SK-N-SH (cell line): Measurements from ENCODE around the gene KCNS1. TPM values are rescaled to one million over a fixed set of nuclear protein-coding genes. Genes with fewer than 3 reads are reported as not detected.

ENCODE experiments used
- CTCF ChIA-PET: fragments of 300-600, 350-600 bp; formaldehyde crosslinking; extraction: SDS; loops from one replicate; lab custom pipeline; 2021; lab: Yijun Ruan, JAX
- POLR2A ChIA-PET: fragments of 350-600 bp; sonication (Branson Sonifier 250); formaldehyde crosslinking; extraction: SDS; loops from one replicate; lab custom pipeline; 2020; ENCODE audit warnings: antibody characterized with exemption, inconsistent platforms; lab: Yijun Ruan, JAX
- DNase-seq: peaks from one replicate; pipeline ENCODE4 v3.0.0; 2012
- H2AFZ ChIP-seq: fragments of 200-600 bp; sonication (generic); 2 replicates; pipeline ENCODE4 v1.8.1; 2016; ENCODE audit warnings: antibody characterized with exemption, mild to moderate bottlenecking, low read depth
- H3F3A ChIP-seq: fragments of 200-600 bp; sonication (generic); replicated peaks from 2 replicates; pipeline ENCODE3; 2016; ENCODE audit warnings: antibody characterized with exemption, mild to moderate bottlenecking; ENCODE audit not compliant: insufficient read depth
- H3K27ac ChIP-seq, 2 experiments: fragments of 200-500 bp in 1 of 2; fragments of 200-600 bp in 1 of 2; sonication (Bioruptor generic) in 1 of 2; sonication (generic), shearing (Covaris generic) in 1 of 2; 2 replicates each; pipeline versions ENCODE4 v1.5.1 to v1.6.1; 2014 to 2016; ENCODE audit warnings: low read depth in 2 of 2, inconsistent platforms in 1 of 2, low read length in 1 of 2, mild to moderate bottlenecking in 1 of 2, mixed read lengths in 1 of 2
- H3K27me3 ChIP-seq: fragments of 200-600 bp; sonication (generic), shearing (Covaris generic); 2 replicates; pipeline ENCODE4 v1.6.1; 2016; ENCODE audit warnings: mixed run types; ENCODE audit not compliant: insufficient read depth
- H3K36me3 ChIP-seq, 2 experiments: fragments of 200-500 bp in 1 of 2; fragments of 200-600 bp in 1 of 2; sonication (Bioruptor generic) in 1 of 2; sonication (generic) in 1 of 2; replicated peaks in 1 of 2; 2 replicates each; pipeline versions ENCODE3 to v1.5.1; 2014 to 2016; ENCODE audit warnings: low read length in 1 of 2, mild to moderate bottlenecking in 1 of 2; ENCODE audit not compliant: insufficient read depth in 2 of 2, control insufficient read depth in 1 of 2
- H3K4me1 ChIP-seq, 2 experiments: fragments of 200-500 bp in 1 of 2; fragments of 200-600 bp in 1 of 2; sonication (Bioruptor generic) in 1 of 2; sonication (generic), shearing (Covaris generic) in 1 of 2; 2 replicates each; pipeline versions ENCODE4 v1.5.1 to v1.6.1; 2014 to 2016; ENCODE audit warnings: low read depth in 1 of 2, low read length in 1 of 2, mixed run types in 1 of 2; ENCODE audit not compliant: insufficient read depth in 2 of 2, control insufficient read depth in 1 of 2
- H3K4me2 ChIP-seq: fragments of 200-600 bp; sonication (generic), shearing (Covaris generic); 2 replicates; pipeline ENCODE4 v1.6.1; 2017; ENCODE audit warnings: mixed run types
- H3K4me3 ChIP-seq, 2 experiments: fragments of 200-500 bp in 1 of 2; fragments of 200-600 bp in 1 of 2; sonication (Bioruptor generic) in 1 of 2; sonication (generic), shearing (Covaris generic) in 1 of 2; 2 replicates each; pipeline versions ENCODE4 v1.5.1 to v1.8.1; 2014 to 2016; ENCODE audit warnings: low read depth in 2 of 2, inconsistent platforms in 1 of 2, low read length in 1 of 2, mild to moderate bottlenecking in 1 of 2, mixed read lengths in 1 of 2, moderate library complexity in 1 of 2
- H3K79me2 ChIP-seq: fragments of 200-600 bp; sonication (generic); 2 replicates; pipeline ENCODE4 v1.8.1; 2017; ENCODE audit warnings: mild to moderate bottlenecking; ENCODE audit not compliant: insufficient read depth
- H3K9ac ChIP-seq: fragments of 200-600 bp; sonication (generic); 2 replicates; pipeline ENCODE4 v1.6.1; 2017; ENCODE audit warnings: mixed run types
- H3K9me2 ChIP-seq: fragments of 200-600 bp; sonication (generic); 2 replicates; pipeline ENCODE4 v1.6.1; 2017; ENCODE audit warnings: mixed run types
- H3K9me3 ChIP-seq: fragments of 200-600 bp; sonication (generic); 2 replicates; pipeline ENCODE4 v1.6.1; 2017; ENCODE audit warnings: mixed run types, mild to moderate bottlenecking, moderate library complexity
- H4K20me1 ChIP-seq: fragments of 200-600 bp; sonication (generic); 2 replicates; pipeline ENCODE4 v1.6.1; 2017; ENCODE audit warnings: mild to moderate bottlenecking, mixed run types; ENCODE audit not compliant: insufficient read depth
- CHD2 ChIP-seq: fragments of 150-350 bp; IDR thresholded peaks from 2 replicates; pipeline ENCODE4 v1.6.1; 2018; ENCODE audit warnings: low read length; ENCODE audit not compliant: partially characterized antibody
- CTCF ChIP-seq: fragments of 200-600 bp; sonication (generic); IDR thresholded peaks from 2 replicates; pipeline ENCODE4 v1.6.1; 2017; ENCODE audit warnings: antibody characterized with exemption, mild to moderate bottlenecking, moderate library complexity
- ELF1 ChIP-seq: IDR thresholded peaks from 2 replicates; pipeline ENCODE4 v1.4.0; 2012
- EP300 ChIP-seq, 2 experiments: IDR thresholded peaks; 2 replicates each; pipeline versions ENCODE4 v1.4.0 to v1.6.1; 2012; ENCODE audit warnings: borderline replicate concordance in 1 of 2, low read depth in 1 of 2, low read length in 1 of 2
- FOSL2 ChIP-seq: IDR thresholded peaks from 2 replicates; pipeline ENCODE4 v1.4.0; 2012; ENCODE audit warnings: low read depth, mild to moderate bottlenecking, moderate library complexity, borderline replicate concordance
- FOXJ3 ChIP-seq: sonication (generic); formaldehyde crosslinking; IDR thresholded peaks from 2 replicates; pipeline ENCODE4 v1.5.1; 2020; ENCODE audit warnings: mild to moderate bottlenecking, missing genetic modification reagents
- GABPA ChIP-seq: IDR thresholded peaks from 2 replicates; pipeline ENCODE4 v1.4.0; 2012; ENCODE audit warnings: low read depth, mild to moderate bottlenecking
- GATA2 ChIP-seq: sonication (generic); formaldehyde crosslinking; IDR thresholded peaks from 2 replicates; pipeline ENCODE4 v1.5.0; 2020; ENCODE audit warnings: mild to moderate bottlenecking, missing genetic modification reagents
- IRF3 ChIP-seq: fragments of 150-350 bp; IDR thresholded peaks from 2 replicates; pipeline ENCODE4 v1.6.1; 2016; ENCODE audit warnings: mild to moderate bottlenecking, low read depth, low read length
- JUND ChIP-seq: IDR thresholded peaks from 2 replicates; pipeline ENCODE4 v1.4.0; 2012
- MEF2A ChIP-seq: IDR thresholded peaks from 2 replicates; pipeline ENCODE4 v1.4.0; 2012; ENCODE audit warnings: low read depth, borderline replicate concordance
- MXI1 ChIP-seq: IDR thresholded peaks from 2 replicates; pipeline ENCODE4 v1.6.1; 2012; ENCODE audit warnings: mild to moderate bottlenecking, low read depth, low read length, improper control_type of control experiment
- NFIC ChIP-seq: IDR thresholded peaks from 2 replicates; pipeline ENCODE4 v1.4.0; 2012; ENCODE audit warnings: borderline replicate concordance
- NRF1 ChIP-seq: IDR thresholded peaks from 2 replicates; pipeline ENCODE4 v1.6.1; 2012; ENCODE audit warnings: low read depth, mild to moderate bottlenecking, low read length
- PBX3 ChIP-seq: IDR thresholded peaks from 2 replicates; pipeline ENCODE4; 2012
- POLR2AphosphoS5 ChIP-seq: IDR thresholded peaks from 2 replicates; pipeline ENCODE4 v1.6.1; 2012; ENCODE audit warnings: low read depth, low read length
- RAD21 ChIP-seq: IDR thresholded peaks from 2 replicates; pipeline ENCODE4 v1.6.1; 2012; ENCODE audit warnings: mild to moderate bottlenecking, low read length
- RCOR1 ChIP-seq: fragments of 150-350 bp; IDR thresholded peaks from 2 replicates; pipeline ENCODE4 v1.6.1; 2017; ENCODE audit warnings: antibody characterized with exemption, low read length
- REST ChIP-seq: IDR thresholded peaks from 2 replicates; pipeline ENCODE4 v1.6.1; 2012; ENCODE audit warnings: mild to moderate bottlenecking, low read depth, low read length, moderate library complexity
- RFX5 ChIP-seq: IDR thresholded peaks from 2 replicates; pipeline ENCODE4 v1.6.1; 2012; ENCODE audit warnings: mild to moderate bottlenecking, improper control_type of control experiment, low read length
- RXRA ChIP-seq: IDR thresholded peaks from 2 replicates; pipeline ENCODE4 v1.4.0; 2012; ENCODE audit warnings: low read depth, mild to moderate bottlenecking, borderline replicate concordance
- SIN3A ChIP-seq: IDR thresholded peaks from 2 replicates; pipeline ENCODE4 v1.6.1; 2012; ENCODE audit warnings: low read depth, mild to moderate bottlenecking, low read length, moderate library complexity, borderline replicate concordance
- TCF12 ChIP-seq: IDR thresholded peaks from 2 replicates; pipeline ENCODE4 v1.4.0; 2012
- TEAD4 ChIP-seq: IDR thresholded peaks from 2 replicates; pipeline ENCODE4 v1.4.0; 2012; ENCODE audit warnings: mild to moderate bottlenecking, borderline replicate concordance; ENCODE audit not compliant: insufficient read depth
- ZBTB33 ChIP-seq: IDR thresholded peaks from 2 replicates; pipeline ENCODE4 v1.4.0; 2012; ENCODE audit warnings: low read depth, borderline replicate concordance
- WGBS: methylation state at CpG from one replicate; pipeline ENCODE4 v1.1.6; 2017; ENCODE audit warnings: low lambda C conversion rate; 5-methylcytosine and 5-hydroxymethylcytosine counted together
- polyA plus RNA-seq, 3 experiments: library from polyadenylated mRNA; depleted of rRNA; stranded (reverse); fragments of >200 nt; gene quantifications; 2 replicates each; pipeline ENCODE4 v1.2.3, GENCODE V29; 2012

The KCNS1 gene
- polyA plus RNA-seq, 1 of the 3 experiments (the other 2 are of a cell fraction): 0.07 TPM

- peak overlapping the region in 1 of 2 experiments; percentile 66; a peak in 2 of 4 replicates for H3K27ac ChIP-seq
- POLR2A ChIA-PET: no interaction called here
Observed at GRCh38 chr20:45061244-45061643, 39.7 kb downstream of the KCNS1 start.

More at GRCh38 chr20:45061244-45061643, 39.7 kb downstream of the KCNS1 start:
- Histone ChIP-seq H3K27me3 (no peaks in the 10 kb centered on the region), H3K79me2 (peaks cover 18% of the 10 kb centered on the region; the same call in 1 of the 2 replicates), H3K9me2 (no peaks in the 10 kb centered on the region), H4K20me1 (no peaks in the 10 kb centered on the region), H3K9ac (0 out of 2 replicates have a peak overlapping the region, but pooled peaks have one; percentile 10), H2AFZ (no peak overlapping the region), H3K4me3 (no peak overlapping the region), H3K9me3 (no peaks in the 10 kb centered on the region), H3K4me2 (0 out of 2 replicates have a peak overlapping the region, but pooled peaks have one; percentile 5), H3K4me1 (peaks cover 0 to 14% of the 10 kb centered on the region in 2 experiments; a peak in 2 of 4 replicates), H3F3A (peaks cover 17% of the 10 kb centered on the region), H3K36me3 (peaks cover 4 to 8% of the 10 kb centered on the region in 2 experiments)
- WGBS: 43% methylated on average over 4 of the region's 4 CpGs
- TF ChIP-seq NRF1 (no peak), POLR2AphosphoS5 (peak; percentile 69; the same call in 1 of the 2 replicates), REST (no peak), ZBTB33 (no peak), CHD2 (no peak), ELF1 (no peak), RFX5 (no peak), CTCF (no peak), MEF2A (no peak), SIN3A (no peak), IRF3 (no peak), NFIC (peak; percentile 58; the same call in 1 of the 2 replicates), JUND (peak; percentile 85), TCF12 (peak; percentile 88), FOSL2 (peak; percentile 95), MXI1 (no peak), RXRA (peak; percentile 21; the same call in 1 of the 2 replicates), FOXJ3 (CRISPR knock-in tag) (no peak), RAD21 (no peak), TEAD4 (peak; percentile 62; the same call in 1 of the 2 replicates), PBX3 (peak; percentile 81), EP300 (IDR thresholded peaks at IDR 0.05; ENCODE audit: borderline replicate concordance in 1 of 2, low read depth in 1 of 2, low read length in 1 of 2) (peak in 1 of 2 experiments; percentile 83; a peak in 2 of 4 replicates), GABPA (no peak), RCOR1 (no peak), GATA2 (CRISPR knock-in tag) (no peak)
- CTCF ChIA-PET: interaction anchor here (0.6 to 1.5 kb wide), 3 partner anchors 35 to 710 kb away, joined by 3 to 8 read pairs (median 5); no protein-coding TSS in a partner anchor
- no peak for DNase-seq
